NCI-H1417 treated with DMSO at 0.1 percent for 48 hours (cell line): ENCODE results near the gene NOL4L.
"Not testable (repeated sequence)": the region's sequence is repeated elsewhere in the genome, so short reads cannot be mapped to it uniquely, and the experiment has no call there.

ENCODE experiments used
- DNase-seq: peaks from one replicate; lab custom pipeline; 2025; lab: John Stamatoyannopoulos, UW

Gene NOL4L

GRCh38 chr20:32596681-32597252, 11.6 kb upstream of the NOL4L start:
- DNase-seq = no peak

- DNase-seq = no peak
Observed at GRCh38 chr20:32595143-32595542, 10.0 kb upstream of the NOL4L start.

- not testable (repeated sequence) for DNase-seq
Observed at GRCh38 chr20:32594669-32595068, 9.5 kb upstream of the NOL4L start.

- no peak for DNase-seq
Observed at GRCh38 chr20:32594204-32594603, 9.1 kb upstream of the NOL4L start.

- DNase-seq = not testable (repeated sequence)
Observed at GRCh38 chr20:32592616-32593015, 7.5 kb upstream of the NOL4L start.

GRCh38 chr20:32592022-32592421, 6.9 kb upstream of the NOL4L start:
- no peak for DNase-seq

- DNase-seq = no peak
Observed at GRCh38 chr20:32589769-32590168, 4.6 kb upstream of the NOL4L start.

- DNase-seq = no peak
Observed at GRCh38 chr20:32589256-32589655, 4.1 kb upstream of the NOL4L start.

GRCh38 chr20:32588040-32588439, 2.9 kb upstream of the NOL4L start:
- no peak for DNase-seq

- DNase-seq = no peak
Observed at GRCh38 chr20:32586291-32586690, 1.2 kb upstream of the NOL4L start.

GRCh38 chr20:32585586-32586127, 524 bp upstream of the NOL4L start:
- no peak for DNase-seq

GRCh38 chr20:32583581-32584070, 1.5 kb downstream of the NOL4L start:
- DNase-seq = no peak

GRCh38 chr20:32582659-32583580, 2.2 kb downstream of the NOL4L start:
- no peak for DNase-seq

GRCh38 chr20:32581839-32582658, 3.1 kb downstream of the NOL4L start:
- no peak for DNase-seq

GRCh38 chr20:32580970-32581838, 3.9 kb downstream of the NOL4L start:
- DNase-seq = no peak

- no peak for DNase-seq
Observed at GRCh38 chr20:32580219-32580969, 4.7 kb downstream of the NOL4L start.

GRCh38 chr20:32578840-32579390, 6.2 kb downstream of the NOL4L start:
- DNase-seq = no peak

GRCh38 chr20:32578062-32578461, 7.1 kb downstream of the NOL4L start:
- DNase-seq = not testable (repeated sequence)

- no peak for DNase-seq
Observed at GRCh38 chr20:32577657-32578056, 7.5 kb downstream of the NOL4L start.

- no peak for DNase-seq
Observed at GRCh38 chr20:32577023-32577422, 8.1 kb downstream of the NOL4L start.
